ENCODE results near the gene TRNAU1AP. TPM values are rescaled to one million over a fixed set of nuclear protein-coding genes. Genes with fewer than 3 reads are reported as not detected.
"Not testable (repeated sequence)": the region's sequence is repeated elsewhere in the genome, so short reads cannot be mapped to it uniquely, and the experiment has no call there.

TRNAU1AP gene
- total RNA-seq, 1 donor from 2014 or later, result 11.0 TPM

DNA sequence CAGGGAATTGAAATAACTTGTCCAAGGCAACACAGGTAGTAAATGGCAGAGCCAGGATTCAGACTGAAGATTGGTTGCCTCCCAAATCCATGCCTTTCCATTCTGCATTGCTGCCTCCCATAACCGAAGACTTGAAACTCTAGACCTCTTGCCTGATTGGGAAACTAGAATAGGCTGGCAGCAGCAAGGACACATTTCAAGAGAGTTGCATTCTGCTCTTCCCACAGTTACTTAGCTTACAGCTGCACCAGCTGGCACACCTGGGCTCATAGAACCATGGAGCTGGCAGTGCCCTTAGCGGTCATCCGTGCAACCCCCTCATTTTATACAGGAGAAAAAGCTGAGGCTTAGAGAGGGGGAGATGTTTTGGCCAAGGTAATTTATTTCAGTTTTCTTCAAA is 8.0 kb downstream of the TRNAU1AP start:
- peaks cover 89 to 92% of the 10 kb centered on the region in 2 donors for H3K36me3 ChIP-seq
- TF ChIP-seq, protein P1, sequence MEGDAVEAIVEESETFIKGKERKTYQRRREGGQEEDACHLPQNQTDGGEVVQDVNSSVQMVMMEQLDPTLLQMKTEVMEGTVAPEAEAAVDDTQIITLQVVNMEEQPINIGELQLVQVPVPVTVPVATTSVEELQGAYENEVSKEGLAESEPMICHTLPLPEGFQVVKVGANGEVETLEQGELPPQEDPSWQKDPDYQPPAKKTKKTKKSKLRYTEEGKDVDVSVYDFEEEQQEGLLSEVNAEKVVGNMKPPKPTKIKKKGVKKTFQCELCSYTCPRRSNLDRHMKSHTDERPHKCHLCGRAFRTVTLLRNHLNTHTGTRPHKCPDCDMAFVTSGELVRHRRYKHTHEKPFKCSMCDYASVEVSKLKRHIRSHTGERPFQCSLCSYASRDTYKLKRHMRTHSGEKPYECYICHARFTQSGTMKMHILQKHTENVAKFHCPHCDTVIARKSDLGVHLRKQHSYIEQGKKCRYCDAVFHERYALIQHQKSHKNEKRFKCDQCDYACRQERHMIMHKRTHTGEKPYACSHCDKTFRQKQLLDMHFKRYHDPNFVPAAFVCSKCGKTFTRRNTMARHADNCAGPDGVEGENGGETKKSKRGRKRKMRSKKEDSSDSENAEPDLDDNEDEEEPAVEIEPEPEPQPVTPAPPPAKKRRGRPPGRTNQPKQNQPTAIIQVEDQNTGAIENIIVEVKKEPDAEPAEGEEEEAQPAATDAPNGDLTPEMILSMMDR (IDR thresholded peaks at IDR 0.05), result no peak
- intact Hi-C loops (cut with DNase I), result no loop called here
- DNase-seq (ENCODE audit: low spot score in 2 of 2), result no peak
- H3K4me1 ChIP-seq, result no peaks in the 10 kb centered on the region
- no peaks in the 10 kb centered on the region for H3K9me3 ChIP-seq
- H3K27me3 ChIP-seq, result no peaks in the 10 kb centered on the region
- no peak overlapping the region for H3K4me3 ChIP-seq
- H3K27ac ChIP-seq, result no peak overlapping the region

DNA sequence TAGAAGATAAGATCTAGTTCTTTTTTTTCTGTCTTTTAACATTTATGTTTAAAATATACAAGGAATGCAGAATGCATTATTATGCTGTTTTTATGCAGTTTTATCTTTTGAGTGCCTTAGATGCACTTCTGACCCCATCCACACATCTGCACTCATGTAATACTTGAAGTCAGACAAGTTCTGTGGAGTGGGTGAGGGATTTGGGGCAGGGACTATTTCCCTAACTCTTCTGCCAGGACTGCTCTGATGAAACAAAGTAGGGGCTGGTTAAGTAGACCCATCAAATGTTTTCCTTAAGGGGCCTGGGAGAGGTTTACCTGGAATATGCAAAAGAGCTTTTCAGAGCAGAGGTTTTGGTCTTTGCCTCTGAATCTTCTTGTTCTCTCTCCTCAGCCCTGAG is 11.4 kb downstream of the TRNAU1AP start:
- Histone ChIP-seq H3K4me1 (no peaks in the 10 kb centered on the region), H3K27ac (no peak overlapping the region), H3K36me3 (peaks cover 86 to 100% of the 10 kb centered on the region in 2 donors), H3K9me3 (no peaks in the 10 kb centered on the region), H3K4me3 (no peak overlapping the region), H3K27me3 (no peaks in the 10 kb centered on the region)
- no peak for DNase-seq (ENCODE audit: low spot score in 2 of 2)
- intact Hi-C loops (cut with DNase I), result no loop called here
- TF ChIP-seq, protein P1 (IDR thresholded peaks at IDR 0.05), result no peak

DNA sequence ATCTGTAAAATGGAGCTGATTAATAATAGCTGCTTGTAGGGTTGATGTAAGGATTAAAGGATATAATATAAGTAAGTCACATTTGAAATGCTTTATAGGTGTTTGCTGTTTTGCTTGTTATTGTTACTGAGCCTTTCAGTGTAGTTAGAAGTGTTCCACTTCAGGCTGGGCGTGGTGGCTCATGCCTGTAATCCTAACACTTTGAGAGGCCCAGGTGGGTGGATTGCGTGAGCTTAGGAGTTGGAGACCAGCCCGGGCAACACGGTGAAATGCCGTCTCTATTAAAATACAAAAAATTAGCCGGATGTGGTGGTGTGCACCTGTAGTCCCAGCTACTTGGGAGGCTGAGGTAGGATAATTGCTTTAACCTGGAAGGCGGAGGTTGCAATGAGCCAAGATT is 12.2 kb downstream of the TRNAU1AP start:
- Histone ChIP-seq H3K4me3 (no peak overlapping the region), H3K36me3 (peaks cover 84 to 98% of the 10 kb centered on the region in 2 donors), H3K27ac (no peak overlapping the region), H3K27me3 (no peaks in the 10 kb centered on the region), H3K9me3 (no peaks in the 10 kb centered on the region), H3K4me1 (no peaks in the 10 kb centered on the region)
- DNase-seq (ENCODE audit: low spot score in 2 of 2), result no peak
- intact Hi-C loops (cut with DNase I), result no loop called here
- TF ChIP-seq, protein P1 (IDR thresholded peaks at IDR 0.05), result no peak

DNA sequence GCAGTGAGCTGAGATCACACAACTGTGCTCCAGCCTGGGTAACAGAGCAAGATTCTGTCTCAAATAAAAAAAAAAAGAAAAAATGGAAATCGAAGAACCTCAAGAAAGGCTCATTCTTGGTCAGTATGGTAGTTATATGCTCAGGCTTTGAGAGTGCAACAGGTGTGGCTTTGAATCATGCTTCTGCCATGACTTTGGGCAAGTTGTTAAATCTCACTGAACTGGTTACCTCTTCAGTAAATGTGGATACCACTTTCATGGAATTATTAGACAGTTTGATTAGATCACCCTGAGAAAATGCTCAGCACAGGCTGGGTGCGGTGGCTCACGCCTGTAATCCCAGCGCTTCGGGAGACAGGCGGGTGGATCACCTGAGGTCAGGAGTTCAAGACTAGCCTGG is 12.8 kb downstream of the TRNAU1AP start:
- Histone ChIP-seq H3K4me3 (no peak overlapping the region), H3K36me3 (peaks cover 85 to 98% of the 10 kb centered on the region in 2 donors), H3K9me3 (no peaks in the 10 kb centered on the region), H3K4me1 (no peaks in the 10 kb centered on the region), H3K27me3 (no peaks in the 10 kb centered on the region), H3K27ac (no peak overlapping the region)
- intact Hi-C loops (cut with DNase I), result no loop called here
- TF ChIP-seq, protein P1 (IDR thresholded peaks at IDR 0.05), result no peak
- no peak for DNase-seq (ENCODE audit: low spot score in 2 of 2)

DNA sequence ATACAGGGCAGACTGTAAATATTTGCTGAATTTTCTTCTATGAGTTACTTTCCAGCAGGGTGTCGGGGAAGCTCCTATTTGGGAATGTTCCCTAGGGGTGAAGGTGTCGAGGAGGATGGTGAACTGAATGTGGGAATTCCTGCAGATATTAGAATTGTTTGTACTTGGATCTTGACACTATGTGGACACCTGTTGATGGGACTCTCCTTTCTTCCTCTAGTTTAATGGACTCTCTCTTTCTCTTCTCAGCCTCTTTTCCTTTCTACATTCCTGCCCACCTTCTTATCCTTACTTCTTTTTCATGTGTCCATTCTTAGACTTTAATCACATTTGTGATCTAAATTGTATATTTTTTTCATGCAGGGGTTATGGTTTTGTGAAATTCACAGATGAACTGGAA is 14.0 kb downstream of the TRNAU1AP start:
- peaks cover 85 to 98% of the 10 kb centered on the region in 2 donors for H3K36me3 ChIP-seq
- TF ChIP-seq, protein P1 (IDR thresholded peaks at IDR 0.05), result no peak

DNA sequence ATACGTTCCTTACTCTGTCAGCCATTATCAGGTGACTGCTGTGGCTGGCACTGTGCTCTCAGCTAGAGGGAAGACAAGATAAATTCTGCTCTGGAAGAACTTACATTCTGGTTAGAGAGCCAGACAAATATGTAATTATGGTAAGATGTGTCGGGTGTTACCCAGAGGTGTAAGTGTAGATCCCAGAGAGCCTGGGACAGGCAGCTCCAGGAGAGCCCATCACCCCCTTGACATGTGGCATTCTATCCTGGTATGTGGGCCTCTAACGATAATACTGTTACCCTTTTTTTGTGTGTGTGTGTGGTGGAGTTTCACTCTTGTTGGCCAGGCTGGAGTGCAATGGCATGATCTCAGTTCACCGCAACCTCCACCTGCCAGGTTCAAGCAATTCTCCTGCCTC is 19.0 kb downstream of the TRNAU1AP start:
- intact Hi-C loops (cut with DNase I), result no loop called here
- Histone ChIP-seq H3K4me1 (no peaks in the 10 kb centered on the region), H3K27ac (no peak overlapping the region), H3K9me3 (no peaks in the 10 kb centered on the region), H3K36me3 (peaks cover 83 to 84% of the 10 kb centered on the region in 2 donors), H3K4me3 (no peak overlapping the region), H3K27me3 (no peaks in the 10 kb centered on the region)
- no peak for DNase-seq (ENCODE audit: low spot score in 2 of 2)
- TF ChIP-seq, protein P1 (IDR thresholded peaks at IDR 0.05), result no peak

More for the DNA sequence above, 14.0 kb downstream of the TRNAU1AP start:
- Histone ChIP-seq H3K27me3 (no peaks in the 10 kb centered on the region), H3K4me3 (no peak overlapping the region), H3K4me1 (no peaks in the 10 kb centered on the region), H3K9me3 (no peaks in the 10 kb centered on the region), H3K27ac (no peak overlapping the region)
- DNase-seq (ENCODE audit: low spot score in 2 of 2), result no peak
- intact Hi-C loops (cut with DNase I), result no loop called here

DNA sequence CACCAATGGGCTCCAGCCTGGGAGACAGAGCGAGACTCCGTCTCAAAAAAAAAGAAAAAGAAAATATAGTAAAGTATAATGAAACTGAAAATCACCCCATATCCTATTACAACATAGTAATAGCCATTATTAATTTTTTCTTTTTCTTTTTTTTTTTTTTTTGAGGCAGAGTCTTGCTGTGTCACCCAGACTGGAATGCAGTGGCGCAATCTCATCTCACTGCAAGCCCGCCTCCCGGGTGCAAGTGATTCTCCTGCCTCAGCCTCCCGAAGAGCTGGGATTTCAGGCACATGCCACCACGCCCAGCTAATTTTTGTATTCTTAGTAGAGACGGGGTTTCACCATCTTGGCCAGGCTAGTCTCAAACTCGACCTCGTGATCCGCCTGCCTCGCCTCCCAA is 20.0 kb downstream of the TRNAU1AP start:
- H3K27ac ChIP-seq; H3K9me3 ChIP-seq; H3K27me3 ChIP-seq; intact Hi-C loops (cut with DNase I); H3K4me3 ChIP-seq; H3K4me1 ChIP-seq; DNase-seq (ENCODE audit: low spot score in 2 of 2): not testable (repeated sequence)
- peaks cover 83 to 84% of the 10 kb centered on the region in 2 donors for H3K36me3 ChIP-seq
